Keratinocyte (primary cell): Measurements from ENCODE around the gene SPTAN1. TPM values are rescaled to one million over a fixed set of nuclear protein-coding genes. Genes with fewer than 3 reads are reported as not detected.
"Not testable (repeated sequence)": the region's sequence is repeated elsewhere in the genome, so short reads cannot be mapped to it uniquely, and the experiment has no call there.

Source experiments
- DNase-seq: peaks from one replicate; pipeline ENCODE4 v3.0.0-alpha.2; 2011; ENCODE audit warnings: low read depth, missing footprints, low spot score
- FAIRE-seq: peaks from 2 replicates; lab custom pipeline; 2011; peaks lifted over from hg19 to GRCh38; lab: Jason Lieb, UNC
- H2AFZ ChIP-seq: 2 replicates; pipeline ENCODE4 v1.6.0; 2012; ENCODE audit warnings: low read length, control low read depth, inconsistent platforms; ENCODE audit not compliant: control insufficient read depth
- H3K27ac ChIP-seq: 2 replicates; pipeline ENCODE4 v1.5.1; 2011; ENCODE audit warnings: low read length; ENCODE audit not compliant: control insufficient read depth, insufficient read depth
- H3K27me3 ChIP-seq: 3 replicates; pipeline ENCODE4 v1.6.0; 2011; ENCODE audit warnings: low read length; ENCODE audit not compliant: control insufficient read depth, insufficient read depth; ENCODE audit errors: extremely low read depth
- H3K36me3 ChIP-seq, 2 experiments: 2 replicates in 1 of 2; 3 replicates in 1 of 2; pipeline ENCODE4 v1.5.1; 2011; ENCODE audit warnings: low read length in 2 of 2, mild to moderate bottlenecking in 1 of 2; ENCODE audit not compliant: control insufficient read depth in 2 of 2, insufficient read depth in 2 of 2; ENCODE audit errors: extremely low read depth in 1 of 2
- H3K4me1 ChIP-seq: 3 replicates; pipeline ENCODE4 v1.5.1; 2011; ENCODE audit warnings: low read length; ENCODE audit not compliant: control insufficient read depth, insufficient read depth; ENCODE audit errors: extremely low read depth
- H3K4me2 ChIP-seq: 3 replicates; pipeline ENCODE4 v1.6.0; 2011; ENCODE audit warnings: low read depth, low read length; ENCODE audit not compliant: control insufficient read depth, insufficient read depth; ENCODE audit errors: extremely low read depth
- H3K4me3 ChIP-seq, 3 experiments: fragments of 200-600 bp in 1 of 3; sonication (generic) in 1 of 3; 2 replicates in 2 of 3; 3 replicates in 1 of 3; pipeline ENCODE4 v1.5.1; 2011 to 2016; ENCODE audit warnings: low read length in 3 of 3, mild to moderate bottlenecking in 3 of 3, control low read depth in 2 of 3, inconsistent platforms in 1 of 3, low read depth in 1 of 3, mixed read lengths in 1 of 3, mixed run types in 1 of 3, moderate library complexity in 1 of 3; ENCODE audit not compliant: control insufficient read depth in 2 of 3, insufficient read depth in 2 of 3; ENCODE audit errors: extremely low read depth in 1 of 3
- H3K79me2 ChIP-seq: 2 replicates; pipeline ENCODE4 v1.6.0; 2012; ENCODE audit warnings: low read length; ENCODE audit not compliant: control insufficient read depth, insufficient read depth
- H3K9ac ChIP-seq: 3 replicates; pipeline ENCODE4 v1.6.0; 2011; ENCODE audit warnings: low read length; ENCODE audit not compliant: control insufficient read depth, insufficient read depth; ENCODE audit errors: extremely low read depth
- H3K9me1 ChIP-seq: 3 replicates; pipeline ENCODE4 v1.6.0; 2011; ENCODE audit warnings: low read length; ENCODE audit not compliant: control insufficient read depth, insufficient read depth; ENCODE audit errors: extremely low read depth
- H3K9me3 ChIP-seq: 2 replicates; pipeline ENCODE4 v1.5.1; 2012; ENCODE audit warnings: low read depth, low read length; ENCODE audit not compliant: control insufficient read depth
- H4K20me1 ChIP-seq: 3 replicates; pipeline ENCODE4 v1.6.0; 2011; ENCODE audit warnings: low read length; ENCODE audit not compliant: control insufficient read depth, insufficient read depth; ENCODE audit errors: extremely low read depth
- EZH2 ChIP-seq: IDR thresholded peaks from one replicate; pipeline ENCODE4 v1.6.1; 2012; ENCODE audit warnings: inconsistent platforms, mild to moderate bottlenecking, low read length, moderate library complexity
- dilution Hi-C: fragments of 300-500 bp; cut with MboI; formaldehyde crosslinking; loops from one replicate; pipeline ENCODE4 v1.7.0; 2020; ENCODE audit warnings: low sequenced_read_pairs; ENCODE audit not compliant: extremely low pct_ligation_motif_present
- polyA plus RNA-seq, 5 experiments: library from polyadenylated mRNA; depleted of rRNA in 3 of 5; stranded (reverse) in 3 of 5; stranded (forward) in 1 of 5; unstranded in 1 of 5; fragments of >200 nt; gene quantifications; 1 replicate in 1 of 5; 2 replicates in 3 of 5; 3 replicates in 1 of 5; pipeline versions ENCODE4 v1.2.1 to v1.2.3, GENCODE V29; 2011 to 2012; ENCODE audit warnings: missing spikeins in 2 of 5, low read depth in 1 of 5, low replicate concordance in 1 of 5
- TF ChIP-seq, protein P1 (sequence below), 3 experiments: IDR thresholded peaks in 1 of 3; conservative IDR thresholded peaks in 1 of 3; optimal IDR thresholded peaks in 1 of 3; 2 replicates in 2 of 3; 3 replicates in 1 of 3; pipeline versions ENCODE3 to v1.5.1; 2011; ENCODE audit warnings: low read length in 3 of 3, mild to moderate bottlenecking in 3 of 3, moderate library complexity in 2 of 3, control low read depth in 1 of 3, inconsistent platforms in 1 of 3; ENCODE audit not compliant: insufficient read depth in 2 of 3; ENCODE audit errors: extremely low read depth in 1 of 3

The SPTAN1 gene
- polyA plus RNA-seq, 1 donor (not counting 4 experiments of a cell fraction or from before 2014, with no cell fraction given): 98.7 TPM

DNA sequence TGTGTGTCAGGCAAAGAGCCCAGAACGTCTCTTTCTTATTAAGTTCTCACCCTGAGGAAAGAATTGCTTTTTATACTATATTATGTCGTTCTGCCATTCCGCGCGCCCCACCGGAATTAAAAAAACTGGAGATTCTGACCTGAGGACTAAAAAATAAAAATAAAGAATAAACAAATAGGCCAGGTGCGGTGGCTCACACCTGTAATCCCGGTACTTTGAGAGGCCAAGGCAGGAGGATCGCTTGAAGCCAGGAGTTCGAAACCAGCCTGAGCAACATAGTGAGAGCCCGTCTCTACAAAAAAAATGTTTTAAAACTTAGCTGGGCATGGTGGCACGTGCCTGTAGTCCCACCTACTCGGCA lies 104.9 kb downstream of the SPTAN1 start:
- H3K4me1 ChIP-seq: no peaks in the 10 kb centered on the region
- H4K20me1 ChIP-seq: no peaks in the 10 kb centered on the region
- no peaks in the 10 kb centered on the region for H3K9me3 ChIP-seq
- DNase-seq (no peak), FAIRE-seq (no peak)
- peak overlapping the region; percentile 98 for H2AFZ ChIP-seq
- peak overlapping the region; percentile 98 for H3K9ac ChIP-seq
- no peaks in the 10 kb centered on the region for H3K9me1 ChIP-seq
- TF ChIP-seq, protein P1, sequence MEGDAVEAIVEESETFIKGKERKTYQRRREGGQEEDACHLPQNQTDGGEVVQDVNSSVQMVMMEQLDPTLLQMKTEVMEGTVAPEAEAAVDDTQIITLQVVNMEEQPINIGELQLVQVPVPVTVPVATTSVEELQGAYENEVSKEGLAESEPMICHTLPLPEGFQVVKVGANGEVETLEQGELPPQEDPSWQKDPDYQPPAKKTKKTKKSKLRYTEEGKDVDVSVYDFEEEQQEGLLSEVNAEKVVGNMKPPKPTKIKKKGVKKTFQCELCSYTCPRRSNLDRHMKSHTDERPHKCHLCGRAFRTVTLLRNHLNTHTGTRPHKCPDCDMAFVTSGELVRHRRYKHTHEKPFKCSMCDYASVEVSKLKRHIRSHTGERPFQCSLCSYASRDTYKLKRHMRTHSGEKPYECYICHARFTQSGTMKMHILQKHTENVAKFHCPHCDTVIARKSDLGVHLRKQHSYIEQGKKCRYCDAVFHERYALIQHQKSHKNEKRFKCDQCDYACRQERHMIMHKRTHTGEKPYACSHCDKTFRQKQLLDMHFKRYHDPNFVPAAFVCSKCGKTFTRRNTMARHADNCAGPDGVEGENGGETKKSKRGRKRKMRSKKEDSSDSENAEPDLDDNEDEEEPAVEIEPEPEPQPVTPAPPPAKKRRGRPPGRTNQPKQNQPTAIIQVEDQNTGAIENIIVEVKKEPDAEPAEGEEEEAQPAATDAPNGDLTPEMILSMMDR (optimal IDR thresholded peaks at IDR 0.05 in 1 of 3, IDR thresholded peaks at IDR 0.05 in 1 of 3, conservative IDR thresholded peaks at IDR 0.05 in 1 of 3; ENCODE audit: extremely low read depth in 1 of 3, insufficient read depth in 2 of 3, low read length in 3 of 3): no peak
- no peak for TF ChIP-seq EZH2
- no peaks in the 10 kb centered on the region for H3K27me3 ChIP-seq
- H3K27ac ChIP-seq: peak overlapping the region; percentile 98
- H3K36me3 ChIP-seq: no peaks in the 10 kb centered on the region
- H3K4me2 ChIP-seq: peak overlapping the region; percentile 94
- H3K79me2 ChIP-seq: no peaks in the 10 kb centered on the region
- dilution Hi-C loops: no loop called here
- no peak overlapping the region for H3K4me3 ChIP-seq

DNA sequence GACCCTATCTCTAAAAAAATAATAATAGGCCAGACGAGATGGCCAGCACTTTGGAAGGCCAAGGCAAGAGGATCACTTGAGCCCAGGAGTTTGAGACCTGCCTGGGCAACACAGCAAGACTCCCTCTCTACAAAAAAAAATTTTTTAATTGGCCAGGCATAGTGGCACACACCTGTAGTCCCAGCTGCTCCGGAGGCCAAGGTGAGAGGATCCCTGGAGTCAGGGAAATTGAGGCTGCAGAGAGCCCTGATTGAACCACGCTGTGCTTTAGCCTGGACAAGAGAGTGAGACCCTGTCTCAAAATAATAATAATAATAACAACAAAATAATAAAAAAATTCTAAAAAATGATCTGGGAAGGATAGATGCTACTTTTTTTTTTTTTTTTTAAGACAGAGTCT lies 105.4 kb downstream of the SPTAN1 start:
- DNase-seq: no peak
- Histone ChIP-seq H3K9me1 (no peaks in the 10 kb centered on the region), H3K27ac (no peak overlapping the region), H3K9ac (no peak overlapping the region), H3K36me3 (no peaks in the 10 kb centered on the region), H3K4me2 (no peak overlapping the region), H4K20me1 (no peaks in the 10 kb centered on the region), H3K27me3 (no peaks in the 10 kb centered on the region), H3K4me1 (no peaks in the 10 kb centered on the region), H3K4me3 (no peak overlapping the region), H3K79me2 (no peaks in the 10 kb centered on the region), H2AFZ (no peak overlapping the region), H3K9me3 (no peaks in the 10 kb centered on the region)
- TF ChIP-seq EZH2: no peak
- TF ChIP-seq, protein P1 (optimal IDR thresholded peaks at IDR 0.05 in 1 of 3, IDR thresholded peaks at IDR 0.05 in 1 of 3, conservative IDR thresholded peaks at IDR 0.05 in 1 of 3; ENCODE audit: extremely low read depth in 1 of 3, insufficient read depth in 2 of 3, low read length in 3 of 3): no peak
- FAIRE-seq: no peak
- dilution Hi-C loops: no loop called here

DNA sequence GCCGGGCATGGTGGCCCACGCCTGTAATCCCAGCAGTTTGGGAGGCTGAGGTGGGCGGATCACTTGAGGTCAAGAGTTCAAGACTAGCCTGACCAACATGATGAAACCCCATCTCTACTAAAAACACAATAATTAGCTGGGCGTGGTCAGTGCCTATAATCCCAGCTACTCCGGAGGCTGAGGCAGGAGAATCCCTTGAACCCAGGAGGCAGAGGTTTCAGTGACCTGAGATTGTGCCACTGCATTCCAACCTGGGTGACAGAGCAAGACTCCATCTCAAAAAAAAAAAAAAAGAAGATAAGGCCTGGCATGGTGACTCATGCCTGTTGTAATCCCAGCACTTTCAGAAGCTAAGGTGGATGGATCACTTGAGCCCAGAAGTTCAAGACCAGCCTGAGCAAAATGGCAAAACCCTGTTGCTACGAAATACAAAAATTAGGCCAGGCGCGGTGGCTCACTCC lies 114.1 kb downstream of the SPTAN1 start:
- DNase-seq, H3K4me1 ChIP-seq, H4K20me1 ChIP-seq, H3K4me2 ChIP-seq, FAIRE-seq, H3K79me2 ChIP-seq, H3K36me3 ChIP-seq, H3K9ac ChIP-seq, H3K9me1 ChIP-seq, H3K27ac ChIP-seq, H2AFZ ChIP-seq, H3K9me3 ChIP-seq, dilution Hi-C loops, H3K27me3 ChIP-seq, H3K4me3 ChIP-seq: not testable (repeated sequence)
